HG03064 (cell line): Measurements from ENCODE around the gene ENTPD1.

Experiments used
- ATAC-seq: cut with Tn5 transposase; IDR thresholded peaks from one replicate; pipeline ENCODE4 v1.9.1; 2021; ENCODE audit warnings: low read depth; ENCODE audit not compliant: unreplicated experiment

The ENTPD1 gene

GRCh38 chr10:95820363-95820762 is 64.4 kb downstream of the ENTPD1 start:
- ATAC-seq: no peak

- no peak for ATAC-seq
Observed at GRCh38 chr10:95821720-95822119, 65.8 kb downstream of the ENTPD1 start.

GRCh38 chr10:95830044-95830443 is 74.1 kb downstream of the ENTPD1 start:
- no peak for ATAC-seq

GRCh38 chr10:95831076-95831475 is 75.1 kb downstream of the ENTPD1 start:
- ATAC-seq: no peak

GRCh38 chr10:95831515-95831914 is 75.6 kb downstream of the ENTPD1 start:
- ATAC-seq: no peak

GRCh38 chr10:95832216-95833041 is 76.5 kb downstream of the ENTPD1 start:
- ATAC-seq: peak; percentile 78

GRCh38 chr10:95833042-95833610 is 77.2 kb downstream of the ENTPD1 start:
- ATAC-seq: no peak

GRCh38 chr10:95834406-95834805 is 78.4 kb downstream of the ENTPD1 start:
- no peak for ATAC-seq

- ATAC-seq: no peak
Observed at GRCh38 chr10:95835149-95835860, 79.3 kb downstream of the ENTPD1 start.

- no peak for ATAC-seq
Observed at GRCh38 chr10:95835911-95836310, 79.9 kb downstream of the ENTPD1 start.

GRCh38 chr10:95836610-95837355 is 80.8 kb downstream of the ENTPD1 start:
- no peak for ATAC-seq

GRCh38 chr10:95837356-95837776 is 81.4 kb downstream of the ENTPD1 start:
- no peak for ATAC-seq

- ATAC-seq: no peak
Observed at GRCh38 chr10:95837783-95838182, 81.8 kb downstream of the ENTPD1 start.

GRCh38 chr10:95840121-95840520 is 84.2 kb downstream of the ENTPD1 start:
- no peak for ATAC-seq

GRCh38 chr10:95840681-95841080 is 84.7 kb downstream of the ENTPD1 start:
- ATAC-seq: no peak

GRCh38 chr10:95841661-95842498 is 85.9 kb downstream of the ENTPD1 start:
- no peak for ATAC-seq

- ATAC-seq: no peak
Observed at GRCh38 chr10:95845411-95845810, 89.4 kb downstream of the ENTPD1 start.

GRCh38 chr10:95847007-95847406 is 91.0 kb downstream of the ENTPD1 start:
- no peak for ATAC-seq

- no peak for ATAC-seq
Observed at GRCh38 chr10:95848841-95849240, 92.9 kb downstream of the ENTPD1 start.

GRCh38 chr10:95850791-95851190 is 94.8 kb downstream of the ENTPD1 start:
- ATAC-seq: no peak
